ENCODE measurements around the gene UBLCP1. TPM values are rescaled to one million over a fixed set of nuclear protein-coding genes. Genes with fewer than 3 reads are reported as not detected.

The UBLCP1 gene
- total and polyA plus RNA-seq, 2 of the 13 experiments (the other 11 are each of a cell fraction or from before 2014, with no cell fraction given) = 6.5 to 12.6 TPM

- ChIA-PET POLR2A (no interaction called here), CTCF (ENCODE audit: low intra/inter-chr PET ratio, low total read pairs) (no interaction called here)
- H2AFZ ChIP-seq (ENCODE audit: low read length) = no peak overlapping the region
- H3K4me2 ChIP-seq (ENCODE audit: low read depth, low read length) = no peak overlapping the region
- ATAC-seq (no peak), FAIRE-seq (no peak), DNase-seq (ENCODE audit: low spot score) (no peak)
- H3K9me3 ChIP-seq (ENCODE audit: low read length) = no peaks in the 10 kb centered on the region
- H3K4me1 ChIP-seq (ENCODE audit: insufficient read depth, low read length) = no peaks in the 10 kb centered on the region
- no peak overlapping the region for H3K27ac ChIP-seq (ENCODE audit: extremely low read length, insufficient read depth, low read length)
- H3K9ac ChIP-seq (ENCODE audit: insufficient read depth, low read depth, low read length) = no peak overlapping the region
- no peaks in the 10 kb centered on the region for H3K27me3 ChIP-seq (ENCODE audit: control insufficient read depth in 1 of 2, insufficient read depth in 2 of 2, low read length in 2 of 2)
- in situ Hi-C loops (cut with HindIII; ENCODE audit: extremely low pct_ligation_motif_present, low pct_unique_long_range_greater_than_20kb) = no loop called here
- no peak overlapping the region for H3K4me3 ChIP-seq (replicated peaks in 1 of 3; ENCODE audit: insufficient read depth in 1 of 3, low read depth in 2 of 3, low read length in 3 of 3)
- WGBS (ENCODE audit: low lambda C conversion rate) = 35% methylated on average over 5 of the region's 5 CpGs
- no peaks in the 10 kb centered on the region for H3K36me3 ChIP-seq (replicated peaks in 1 of 2; ENCODE audit: control insufficient read depth in 1 of 2, insufficient read depth in 2 of 2, low read length in 2 of 2)
- intact Hi-C loops (cut with micrococcal nuclease; ENCODE audit: unreplicated experiment) = no loop called here
- TF ChIP-seq TEF (CRISPR knock-in tag; IDR thresholded peaks at IDR 0.05) = no peak
- no peak for TF ChIP-seq IKZF5 (CRISPR knock-in tag; IDR thresholded peaks at IDR 0.05)
- TF ChIP-seq NFE2L1 (CRISPR knock-in tag; IDR thresholded peaks at IDR 0.05; ENCODE audit: borderline replicate concordance) = no peak
- no peak for TF ChIP-seq ZNF124 (CRISPR knock-in tag; IDR thresholded peaks at IDR 0.05)
- TF ChIP-seq EZH2 (conservative IDR thresholded peaks at IDR 0.05; ENCODE audit: low read depth, low read length) = no peak
- no peak for TF ChIP-seq RAD51 (IDR thresholded peaks at IDR 0.05; ENCODE audit: borderline replicate concordance)
- TF ChIP-seq ZBTB44 (CRISPR knock-in tag; IDR thresholded peaks at IDR 0.05) = no peak
- TF ChIP-seq SP5 (CRISPR knock-in tag; IDR thresholded peaks at IDR 0.05; ENCODE audit: borderline replicate concordance, low read depth) = no peak
- TF ChIP-seq ZBED4 (CRISPR knock-in tag; IDR thresholded peaks at IDR 0.05; ENCODE audit: borderline replicate concordance) = no peak
- TF ChIP-seq HNRNPLL (IDR thresholded peaks at IDR 0.05; ENCODE audit: low read depth, low read length, poor library complexity, severe bottlenecking) = no peak
- no peak for TF ChIP-seq PBX3 (CRISPR knock-in tag; IDR thresholded peaks at IDR 0.05; ENCODE audit: borderline replicate concordance)
- BruUV-seq (replicated peaks) = no TSS peak
- H4K20me1 ChIP-seq (ENCODE audit: insufficient read depth, low read length) = no peaks in the 10 kb centered on the region
- no peaks in the 10 kb centered on the region for H3K79me2 ChIP-seq (ENCODE audit: insufficient read depth, low read length)
Observed at GRCh38 chr5:159220206-159220605, 42.9 kb upstream of the UBLCP1 start.
